D721Med (cell line): Measurements from ENCODE around the gene ACVR1C.

Experiments
- DNase-seq: peaks from one replicate; pipeline ENCODE4 v3.0.0; 2011; ENCODE audit warnings: low spot score; ENCODE audit not compliant: insufficient read length
- FAIRE-seq: peaks from 2 replicates; lab custom pipeline; 2011; peaks lifted over from hg19 to GRCh38; lab: Jason Lieb, UNC
- TF ChIP-seq, protein P1 (sequence below): IDR thresholded peaks from 2 replicates; pipeline ENCODE4 v1.5.1; 2012; ENCODE audit warnings: mild to moderate bottlenecking, control low read depth; ENCODE audit not compliant: insufficient read depth; ENCODE audit errors: missing control alignments

ACVR1C gene

DNA sequence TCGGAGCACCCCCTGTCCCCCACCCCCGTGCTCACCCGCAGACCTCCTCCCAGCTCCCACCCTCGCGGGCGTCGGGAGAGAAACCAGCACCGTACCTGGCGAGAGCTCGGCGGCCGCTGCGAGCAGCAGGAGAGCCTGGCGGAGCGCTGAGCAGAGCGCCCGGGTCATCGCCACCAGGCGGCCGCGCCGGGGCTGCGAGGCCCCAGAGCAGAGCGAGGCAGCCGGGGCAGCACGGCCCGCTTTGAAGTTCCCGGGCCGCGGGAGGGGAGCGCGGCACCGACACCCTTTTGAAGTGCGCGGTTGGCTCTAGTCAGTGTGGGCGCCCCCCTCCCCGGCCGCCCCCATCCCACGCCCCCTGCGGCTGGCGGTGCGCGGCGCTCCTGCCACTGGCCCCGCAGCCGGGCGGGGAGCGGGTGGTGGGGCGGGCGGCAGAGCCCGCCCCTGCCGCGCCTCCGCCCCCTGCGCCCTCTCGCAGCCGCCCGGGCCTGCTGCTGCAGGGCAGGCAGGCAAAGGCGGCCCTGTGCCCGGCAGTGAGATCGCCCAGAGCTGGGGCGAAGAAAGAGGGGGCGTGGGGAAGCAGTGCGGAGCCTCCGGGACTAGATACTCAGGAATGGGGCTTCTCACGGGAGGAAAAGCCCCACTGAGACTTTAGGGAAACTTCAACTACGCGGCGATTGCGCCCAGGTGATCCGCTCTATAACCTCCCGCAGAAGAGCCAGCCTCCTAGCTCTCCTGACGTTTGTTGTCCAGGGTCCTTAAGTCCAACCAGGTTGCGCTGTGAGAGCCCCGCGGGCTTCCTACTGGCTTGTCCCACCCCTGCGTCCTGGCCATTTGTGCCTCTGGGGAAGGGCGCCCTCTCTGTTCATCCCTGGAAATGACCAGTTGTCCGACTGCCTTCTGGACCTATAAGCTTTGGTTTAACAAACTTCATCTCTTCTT lies at the start of gene ACVR1C:
Gene ACVR1C (minus strand): TSS at position 388 of the 939 bp plus-strand sequence. CDS start 220 bp downstream, at position 168.
- DNase-seq (peak; percentile 59), FAIRE-seq (no peak)
- TF ChIP-seq, protein P1, sequence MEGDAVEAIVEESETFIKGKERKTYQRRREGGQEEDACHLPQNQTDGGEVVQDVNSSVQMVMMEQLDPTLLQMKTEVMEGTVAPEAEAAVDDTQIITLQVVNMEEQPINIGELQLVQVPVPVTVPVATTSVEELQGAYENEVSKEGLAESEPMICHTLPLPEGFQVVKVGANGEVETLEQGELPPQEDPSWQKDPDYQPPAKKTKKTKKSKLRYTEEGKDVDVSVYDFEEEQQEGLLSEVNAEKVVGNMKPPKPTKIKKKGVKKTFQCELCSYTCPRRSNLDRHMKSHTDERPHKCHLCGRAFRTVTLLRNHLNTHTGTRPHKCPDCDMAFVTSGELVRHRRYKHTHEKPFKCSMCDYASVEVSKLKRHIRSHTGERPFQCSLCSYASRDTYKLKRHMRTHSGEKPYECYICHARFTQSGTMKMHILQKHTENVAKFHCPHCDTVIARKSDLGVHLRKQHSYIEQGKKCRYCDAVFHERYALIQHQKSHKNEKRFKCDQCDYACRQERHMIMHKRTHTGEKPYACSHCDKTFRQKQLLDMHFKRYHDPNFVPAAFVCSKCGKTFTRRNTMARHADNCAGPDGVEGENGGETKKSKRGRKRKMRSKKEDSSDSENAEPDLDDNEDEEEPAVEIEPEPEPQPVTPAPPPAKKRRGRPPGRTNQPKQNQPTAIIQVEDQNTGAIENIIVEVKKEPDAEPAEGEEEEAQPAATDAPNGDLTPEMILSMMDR = peak; percentile 44

DNA sequence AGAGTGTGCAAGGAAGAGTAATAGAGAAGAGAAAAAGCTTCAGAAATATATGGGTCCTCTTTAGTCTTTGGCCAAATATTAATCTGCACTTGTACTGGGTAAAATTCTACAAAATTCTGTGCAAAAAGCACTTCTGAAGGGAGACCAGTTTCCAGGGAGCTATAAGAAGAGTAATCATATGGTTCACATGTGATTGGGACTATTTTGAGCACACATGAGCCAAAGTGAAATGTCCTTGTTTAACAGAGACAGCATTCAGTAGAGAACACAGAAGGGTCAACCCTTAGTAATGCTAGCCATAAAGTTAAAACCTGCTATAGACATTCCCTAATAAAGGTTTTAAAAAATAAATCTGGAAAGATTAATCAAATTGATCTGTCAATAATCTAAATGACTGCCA lies 49.3 kb upstream of the ACVR1C start:
- no peak for DNase-seq
- no peak for FAIRE-seq
- TF ChIP-seq, protein P1 = no peak

DNA sequence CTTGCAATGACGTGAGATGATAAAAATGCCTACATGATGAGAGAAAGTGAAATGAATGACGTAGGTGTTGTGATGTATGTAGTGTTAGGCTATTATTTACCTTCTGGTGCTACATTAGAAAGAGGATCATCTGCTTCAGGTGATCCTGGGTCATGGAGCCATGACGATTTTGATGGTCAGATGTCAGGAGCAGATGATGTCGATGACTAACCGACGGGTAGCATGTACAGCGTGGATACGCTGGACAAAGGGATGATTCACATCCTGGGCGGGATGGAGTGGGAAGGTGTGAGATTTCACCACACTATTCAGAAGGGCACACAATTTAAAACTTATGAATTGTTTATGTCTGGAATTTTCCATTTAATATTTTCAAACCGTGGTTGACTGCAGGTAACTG lies 43.5 kb upstream of the ACVR1C start:
- FAIRE-seq (no peak), DNase-seq (no peak)
- TF ChIP-seq, protein P1 = no peak

DNA sequence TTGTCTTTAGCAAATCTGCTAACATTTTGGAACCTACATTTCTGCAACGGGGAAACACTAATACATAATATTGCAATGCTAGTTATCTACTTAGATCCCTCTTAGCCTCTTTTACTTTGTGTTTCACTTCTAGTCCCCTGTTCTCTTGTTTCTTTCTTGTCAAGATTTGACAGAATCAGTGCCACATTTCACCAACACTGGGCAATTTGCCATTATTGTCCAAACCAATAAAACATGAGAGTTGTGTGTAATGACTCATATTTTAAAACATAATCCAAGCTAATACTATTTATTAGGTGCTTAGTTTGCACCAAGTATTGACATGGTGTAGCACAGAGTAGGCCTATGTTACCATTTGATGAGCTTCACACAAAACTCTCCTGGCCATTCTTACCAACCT lies 33.7 kb upstream of the ACVR1C start:
- FAIRE-seq (no peak), DNase-seq (no peak)
- TF ChIP-seq, protein P1 = no peak

DNA sequence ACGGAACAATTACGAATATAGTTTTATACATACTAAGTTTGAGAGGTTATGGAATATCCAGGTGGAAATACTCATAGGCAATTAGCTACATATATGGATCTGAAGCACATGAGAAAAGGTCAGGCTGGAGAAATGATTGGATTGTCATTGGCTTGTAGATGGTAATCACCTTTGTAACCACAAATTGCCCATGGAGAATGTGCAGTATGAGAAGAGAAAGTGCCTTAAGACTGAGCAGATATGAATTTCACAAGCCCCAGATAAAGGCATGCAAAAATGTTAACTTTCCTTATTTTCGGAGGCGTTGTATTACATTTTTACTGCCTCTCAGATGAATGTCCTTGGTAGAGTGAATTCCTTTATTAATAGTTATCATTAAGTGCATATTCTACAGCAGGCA lies 33.1 kb upstream of the ACVR1C start:
- DNase-seq (no peak), FAIRE-seq (no peak)
- TF ChIP-seq, protein P1 = no peak

DNA sequence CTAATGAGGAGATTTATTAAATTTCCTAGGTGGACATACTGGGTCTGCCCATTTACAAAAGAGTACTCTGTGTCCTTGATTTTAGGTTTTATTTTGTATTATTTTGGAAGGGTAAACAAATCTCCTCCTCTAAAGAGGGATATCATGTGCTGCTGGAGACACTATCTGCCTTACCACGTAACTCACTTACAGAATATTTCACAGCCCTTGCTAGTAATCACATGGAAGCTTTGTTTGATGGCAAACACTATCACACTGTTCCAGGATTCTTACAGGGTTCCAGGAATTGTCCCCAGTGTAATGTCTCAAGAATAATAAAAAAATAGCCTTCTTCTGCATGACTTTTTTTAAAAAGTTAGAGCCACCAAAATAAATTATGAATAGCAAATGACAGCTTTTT lies 29.2 kb upstream of the ACVR1C start:
- TF ChIP-seq, protein P1 = no peak
- no peak for DNase-seq
- FAIRE-seq = no peak

DNA sequence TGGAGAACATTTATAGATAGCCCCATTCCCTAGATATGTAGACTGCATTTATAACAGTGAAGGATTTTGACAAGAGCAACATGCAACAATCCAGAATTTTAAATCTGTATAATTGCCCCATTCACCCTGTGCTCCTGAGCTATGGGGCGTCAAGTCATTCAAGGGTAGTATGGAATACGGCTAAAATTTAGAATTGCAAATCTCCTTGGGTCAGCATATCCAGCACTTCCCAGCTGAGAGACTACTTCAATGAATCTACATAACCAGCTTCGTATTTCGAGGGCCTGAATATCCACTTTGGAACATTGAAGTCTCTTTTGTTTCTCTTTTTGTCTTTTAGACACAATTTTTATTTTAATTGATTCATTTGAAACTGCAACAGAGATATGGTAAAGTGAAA lies 28.4 kb upstream of the ACVR1C start:
- TF ChIP-seq, protein P1 = no peak

More for the DNA sequence above, 28.4 kb upstream of the ACVR1C start:
- DNase-seq (no peak), FAIRE-seq (no peak)
